HG02885 (cell line): ENCODE measurements around the gene CUEDC1.

Experiments used
- ATAC-seq: cut with Tn5 transposase; IDR thresholded peaks from one replicate; pipeline ENCODE4 v1.9.1; 2021; ENCODE audit warnings: mild to moderate bottlenecking; ENCODE audit not compliant: unreplicated experiment, poor library complexity

Gene CUEDC1

DNA sequence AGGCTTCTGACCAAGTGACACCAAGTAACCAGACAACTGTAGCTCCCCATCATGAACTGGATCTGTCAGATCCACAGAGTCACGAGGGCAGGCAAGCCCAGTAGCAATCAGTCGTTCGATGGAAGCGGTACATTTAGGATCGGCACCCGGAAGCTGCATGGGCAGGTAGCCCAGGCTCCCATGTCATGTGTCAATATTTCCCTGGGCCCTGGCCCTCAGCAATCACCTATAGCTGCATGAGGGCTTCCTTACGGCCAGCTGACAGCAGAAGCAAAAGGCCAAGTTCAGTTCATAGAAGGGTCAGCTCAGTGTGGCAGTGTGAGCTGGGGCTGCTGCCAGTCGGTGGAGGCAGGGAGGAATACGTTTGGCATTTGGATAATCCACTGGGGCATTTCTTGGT lies 137.1 kb downstream of the CUEDC1 start:
- ATAC-seq, result no peak

DNA sequence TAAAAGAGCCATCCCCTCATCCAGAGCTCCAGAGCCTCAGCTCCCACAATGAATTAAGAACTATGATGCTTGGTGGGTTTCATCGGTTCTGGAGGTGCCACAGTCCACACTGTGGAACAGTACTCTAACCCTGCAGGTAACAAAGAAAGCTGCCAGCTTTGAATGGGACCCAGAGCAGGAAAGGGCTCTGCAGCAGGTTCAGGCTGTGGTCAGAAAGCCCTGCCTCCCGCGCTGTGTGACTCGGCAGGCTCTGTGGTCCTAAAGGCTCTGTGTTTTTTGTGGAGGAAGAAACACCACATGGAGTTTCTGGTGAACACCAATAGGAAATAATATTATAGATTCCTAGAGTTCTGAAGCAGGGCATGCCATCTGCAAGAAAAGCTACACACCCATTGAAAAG lies 137.9 kb downstream of the CUEDC1 start:
- no peak for ATAC-seq

DNA sequence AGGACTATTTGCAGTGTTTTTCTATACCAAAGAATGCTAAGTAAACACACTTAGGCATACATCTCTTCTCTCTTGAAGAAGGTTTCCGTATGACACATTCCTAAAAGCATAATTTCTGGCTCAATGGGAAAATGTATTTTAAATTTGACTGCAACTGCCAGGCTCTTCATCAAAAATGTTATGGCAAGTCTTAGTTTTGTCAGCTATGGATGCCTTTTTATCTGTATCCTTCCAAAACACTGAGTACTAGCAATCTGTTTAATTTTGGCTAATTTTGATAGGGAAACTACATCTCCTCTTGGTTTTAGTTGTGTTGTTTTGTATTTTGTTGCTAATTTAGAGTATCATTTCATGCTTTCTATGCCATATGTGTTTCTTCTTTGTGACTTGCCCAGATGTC lies 140.8 kb downstream of the CUEDC1 start:
- no peak for ATAC-seq

DNA sequence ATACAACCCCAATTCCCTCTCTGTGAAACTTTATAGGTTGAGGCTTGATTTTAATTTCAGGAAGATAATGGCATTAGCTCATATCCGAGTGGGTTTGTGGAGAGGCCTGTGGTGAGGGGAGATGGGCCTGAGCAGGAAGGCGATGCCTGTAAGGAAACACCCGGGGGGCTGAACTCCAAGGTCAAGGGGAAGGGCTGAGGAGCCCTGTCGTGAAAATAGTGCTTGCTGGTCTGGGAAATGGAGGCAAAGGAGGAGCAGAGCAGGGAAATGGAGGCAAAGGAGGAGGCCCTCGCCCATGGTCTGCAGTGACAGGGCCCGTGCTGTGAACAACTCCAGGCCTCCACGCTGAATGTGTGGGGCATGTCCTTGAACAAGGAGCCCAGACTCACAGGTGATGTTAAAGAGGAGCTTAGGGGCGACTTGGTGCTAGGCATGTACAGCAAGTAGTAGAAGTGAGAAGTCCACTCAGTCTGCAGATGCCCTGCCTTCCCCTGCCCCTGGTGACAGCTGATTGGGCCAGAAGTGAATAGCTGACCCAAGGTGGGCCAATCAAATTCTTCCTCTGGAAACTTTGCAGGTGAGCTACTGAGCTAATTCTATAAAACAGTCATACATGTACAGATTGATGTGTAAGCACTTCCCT lies 143.5 kb downstream of the CUEDC1 start:
- ATAC-seq, result no peak
